ACC112 (cell line): ENCODE measurements around the gene NAV2.

Experiments used
- H2AFZ ChIP-seq: fragments of 200-600 bp; sonication (generic); one replicate; pipeline ENCODE4 v1.6.0; 2017; ENCODE audit warnings: antibody characterized with exemption, low read length; ENCODE audit not compliant: unreplicated experiment
- H3K27ac ChIP-seq: fragments of 200-600 bp; sonication (generic); 2 replicates; pipeline ENCODE4 v1.5.1; 2014; ENCODE audit warnings: low read depth, mild to moderate bottlenecking, antibody characterized with exemption, low read length, moderate library complexity
- H3K27me3 ChIP-seq: fragments of 200-600 bp; sonication (generic); 2 replicates; pipeline ENCODE4 v1.6.1; 2014; ENCODE audit warnings: mild to moderate bottlenecking, antibody characterized with exemption, low read length, moderate library complexity, mixed read lengths; ENCODE audit not compliant: insufficient read depth
- H3K36me3 ChIP-seq: fragments of 200-600 bp; sonication (generic); 2 replicates; pipeline ENCODE4 v1.6.1; 2016; ENCODE audit warnings: mild to moderate bottlenecking, antibody characterized with exemption, low read length, moderate library complexity, mixed read lengths; ENCODE audit not compliant: insufficient read depth
- H3K4me1 ChIP-seq: fragments of 200-600 bp; sonication (generic); one replicate; pipeline ENCODE4 v1.6.1; 2016; ENCODE audit warnings: low read length, mixed read lengths; ENCODE audit not compliant: insufficient read depth, unreplicated experiment, control insufficient read depth
- H3K4me3 ChIP-seq: fragments of 200-600 bp; sonication (generic); 2 replicates; pipeline ENCODE4 v1.5.1; 2014; ENCODE audit warnings: mild to moderate bottlenecking, low read depth, low read length
- H3K79me2 ChIP-seq: fragments of 200-600 bp; sonication (generic); one replicate; pipeline ENCODE4 v1.6.0; 2016; ENCODE audit warnings: low read length; ENCODE audit not compliant: control insufficient read depth, unreplicated experiment, insufficient read depth

The NAV2 gene

GRCh38 chr11:19689281-19690000 is 23.2 kb upstream of the NAV2 start:
- Histone ChIP-seq H3K79me2 (peaks cover 30% of the 10 kb centered on the region), H3K27ac (no peak overlapping the region), H3K36me3 (no peaks in the 10 kb centered on the region), H3K27me3 (no peaks in the 10 kb centered on the region), H3K4me3 (no peak overlapping the region), H3K4me1 (peaks cover 3% of the 10 kb centered on the region), H2AFZ (no peak overlapping the region)

GRCh38 chr11:19690885-19691284 is 21.8 kb upstream of the NAV2 start:
- Histone ChIP-seq H2AFZ (no peak overlapping the region), H3K4me3 (no peak overlapping the region), H3K4me1 (no peaks in the 10 kb centered on the region), H3K79me2 (peaks cover 17% of the 10 kb centered on the region), H3K36me3 (no peaks in the 10 kb centered on the region), H3K27ac (no peak overlapping the region), H3K27me3 (no peaks in the 10 kb centered on the region)

- Histone ChIP-seq H3K79me2 (peaks cover 25% of the 10 kb centered on the region), H3K27me3 (no peaks in the 10 kb centered on the region), H3K27ac (no peak overlapping the region), H3K36me3 (no peaks in the 10 kb centered on the region), H3K4me3 (no peak overlapping the region), H3K4me1 (no peaks in the 10 kb centered on the region), H2AFZ (no peak overlapping the region)
These were observed 20.7 kb upstream of the NAV2 start for GRCh38 chr11:19691815-19692500.

GRCh38 chr11:19693146-19693545 is 19.5 kb upstream of the NAV2 start:
- Histone ChIP-seq H3K4me3 (no peak overlapping the region), H3K27me3 (no peaks in the 10 kb centered on the region), H3K4me1 (peaks cover 5% of the 10 kb centered on the region), H3K27ac (no peak overlapping the region), H3K79me2 (peaks cover 27% of the 10 kb centered on the region), H2AFZ (no peak overlapping the region), H3K36me3 (no peaks in the 10 kb centered on the region)

GRCh38 chr11:19694796-19695345 is 17.8 kb upstream of the NAV2 start:
- Histone ChIP-seq H3K79me2 (peaks cover 27% of the 10 kb centered on the region), H3K4me1 (peaks cover 13% of the 10 kb centered on the region), H3K4me3 (no peak overlapping the region), H3K27ac (no peak overlapping the region), H3K36me3 (no peaks in the 10 kb centered on the region), H3K27me3 (no peaks in the 10 kb centered on the region), H2AFZ (no peak overlapping the region)

- Histone ChIP-seq H3K79me2 (peaks cover 22% of the 10 kb centered on the region), H3K36me3 (no peaks in the 10 kb centered on the region), H3K4me1 (peaks cover 15% of the 10 kb centered on the region), H3K4me3 (no peak overlapping the region), H2AFZ (no peak overlapping the region), H3K27ac (no peak overlapping the region), H3K27me3 (no peaks in the 10 kb centered on the region)
These were observed 16.6 kb upstream of the NAV2 start for GRCh38 chr11:19696073-19696472.

- no peaks in the 10 kb centered on the region for H3K27me3 ChIP-seq
- no peaks in the 10 kb centered on the region for H3K36me3 ChIP-seq
- peaks cover 25% of the 10 kb centered on the region for H3K79me2 ChIP-seq
- H3K27ac ChIP-seq = no peak overlapping the region
- H3K4me1 ChIP-seq = peaks cover 18% of the 10 kb centered on the region
- H3K4me3 ChIP-seq = no peak overlapping the region
- H2AFZ ChIP-seq = no peak overlapping the region
These were observed 15.7 kb upstream of the NAV2 start for GRCh38 chr11:19696904-19697303.

GRCh38 chr11:19697721-19698121 is 14.9 kb upstream of the NAV2 start:
- no peak overlapping the region for H3K27ac ChIP-seq
- H3K4me3 ChIP-seq = no peak overlapping the region
- H3K36me3 ChIP-seq = no peaks in the 10 kb centered on the region
- H2AFZ ChIP-seq = no peak overlapping the region
- peaks cover 18% of the 10 kb centered on the region for H3K4me1 ChIP-seq
- H3K79me2 ChIP-seq = peaks cover 25% of the 10 kb centered on the region
- H3K27me3 ChIP-seq = no peaks in the 10 kb centered on the region

GRCh38 chr11:19698493-19699292 is 13.9 kb upstream of the NAV2 start:
- Histone ChIP-seq H3K4me3 (no peak overlapping the region), H3K27ac (no peak overlapping the region), H3K4me1 (peaks cover 24% of the 10 kb centered on the region), H3K79me2 (peaks cover 27% of the 10 kb centered on the region), H3K36me3 (no peaks in the 10 kb centered on the region), H3K27me3 (no peaks in the 10 kb centered on the region), H2AFZ (no peak overlapping the region)

GRCh38 chr11:19701421-19701820 is 11.2 kb upstream of the NAV2 start:
- Histone ChIP-seq H3K27me3 (no peaks in the 10 kb centered on the region), H3K79me2 (peaks cover 40% of the 10 kb centered on the region), H3K4me1 (peaks cover 41% of the 10 kb centered on the region), H2AFZ (no peak overlapping the region), H3K27ac (no peak overlapping the region), H3K36me3 (no peaks in the 10 kb centered on the region), H3K4me3 (no peak overlapping the region)
